ENCODE data around the gene VEPH1.

The VEPH1 gene

DNA sequence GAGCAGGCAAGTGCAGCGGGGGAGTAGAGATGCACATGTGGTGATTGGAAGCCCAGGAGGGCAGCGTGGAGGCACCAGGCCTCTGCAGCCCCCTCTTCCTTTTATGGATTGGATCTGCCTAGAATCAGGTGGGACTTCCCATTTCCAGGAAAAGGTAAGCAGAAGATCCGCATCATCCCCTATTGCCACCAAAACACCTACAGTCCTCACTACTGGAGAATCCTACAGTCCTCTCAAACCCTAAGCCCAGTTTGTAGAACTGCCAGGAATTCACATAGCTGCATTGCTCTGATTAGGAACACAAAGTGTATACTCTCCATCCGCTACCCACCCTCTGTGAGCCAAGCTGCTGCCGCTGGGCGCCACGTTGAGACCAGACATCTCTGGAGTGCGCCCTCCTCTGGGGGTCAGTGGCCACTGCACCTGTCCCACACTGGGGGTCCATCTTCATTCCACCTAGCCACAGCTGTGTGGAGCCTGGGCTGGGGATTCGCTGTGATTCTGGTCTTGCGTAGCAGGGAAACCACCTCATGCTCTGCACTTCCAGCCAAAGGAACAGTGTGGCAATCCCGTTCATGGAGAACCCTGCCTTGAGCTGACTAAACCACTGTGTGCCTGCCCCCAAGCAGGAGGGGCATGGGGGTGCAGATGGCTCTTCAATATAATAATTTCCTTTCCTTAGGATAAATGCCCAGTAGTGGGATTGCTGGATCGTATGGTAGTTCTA lies 155.5 kb downstream of the VEPH1 start:
- Histone ChIP-seq H3K4me3 (replicated peaks; ENCODE audit: insufficient read depth, low read length) (no peak overlapping the region), H3K27ac (replicated peaks) (no peak overlapping the region), H3K27me3 (ENCODE audit: insufficient read depth, poor library complexity, severe bottlenecking) (no peaks in the 10 kb centered on the region)
- DNase-seq (ENCODE audit: low read depth in 1 of 2, low spot score in 1 of 2), result no peak
- TF ChIP-seq, protein P1, sequence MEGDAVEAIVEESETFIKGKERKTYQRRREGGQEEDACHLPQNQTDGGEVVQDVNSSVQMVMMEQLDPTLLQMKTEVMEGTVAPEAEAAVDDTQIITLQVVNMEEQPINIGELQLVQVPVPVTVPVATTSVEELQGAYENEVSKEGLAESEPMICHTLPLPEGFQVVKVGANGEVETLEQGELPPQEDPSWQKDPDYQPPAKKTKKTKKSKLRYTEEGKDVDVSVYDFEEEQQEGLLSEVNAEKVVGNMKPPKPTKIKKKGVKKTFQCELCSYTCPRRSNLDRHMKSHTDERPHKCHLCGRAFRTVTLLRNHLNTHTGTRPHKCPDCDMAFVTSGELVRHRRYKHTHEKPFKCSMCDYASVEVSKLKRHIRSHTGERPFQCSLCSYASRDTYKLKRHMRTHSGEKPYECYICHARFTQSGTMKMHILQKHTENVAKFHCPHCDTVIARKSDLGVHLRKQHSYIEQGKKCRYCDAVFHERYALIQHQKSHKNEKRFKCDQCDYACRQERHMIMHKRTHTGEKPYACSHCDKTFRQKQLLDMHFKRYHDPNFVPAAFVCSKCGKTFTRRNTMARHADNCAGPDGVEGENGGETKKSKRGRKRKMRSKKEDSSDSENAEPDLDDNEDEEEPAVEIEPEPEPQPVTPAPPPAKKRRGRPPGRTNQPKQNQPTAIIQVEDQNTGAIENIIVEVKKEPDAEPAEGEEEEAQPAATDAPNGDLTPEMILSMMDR (IDR thresholded peaks at IDR 0.05; ENCODE audit: insufficient read depth, low read length), result no peak
- TF ChIP-seq GABPA (IDR thresholded peaks at IDR 0.05; ENCODE audit: low read depth) (no peak), SPI1 (IDR thresholded peaks at IDR 0.05; ENCODE audit: borderline replicate concordance, low read depth) (no peak), POLR2AphosphoS5 (IDR thresholded peaks at IDR 0.05; ENCODE audit: low read depth) (no peak)
- TF ChIP-seq, protein P2, sequence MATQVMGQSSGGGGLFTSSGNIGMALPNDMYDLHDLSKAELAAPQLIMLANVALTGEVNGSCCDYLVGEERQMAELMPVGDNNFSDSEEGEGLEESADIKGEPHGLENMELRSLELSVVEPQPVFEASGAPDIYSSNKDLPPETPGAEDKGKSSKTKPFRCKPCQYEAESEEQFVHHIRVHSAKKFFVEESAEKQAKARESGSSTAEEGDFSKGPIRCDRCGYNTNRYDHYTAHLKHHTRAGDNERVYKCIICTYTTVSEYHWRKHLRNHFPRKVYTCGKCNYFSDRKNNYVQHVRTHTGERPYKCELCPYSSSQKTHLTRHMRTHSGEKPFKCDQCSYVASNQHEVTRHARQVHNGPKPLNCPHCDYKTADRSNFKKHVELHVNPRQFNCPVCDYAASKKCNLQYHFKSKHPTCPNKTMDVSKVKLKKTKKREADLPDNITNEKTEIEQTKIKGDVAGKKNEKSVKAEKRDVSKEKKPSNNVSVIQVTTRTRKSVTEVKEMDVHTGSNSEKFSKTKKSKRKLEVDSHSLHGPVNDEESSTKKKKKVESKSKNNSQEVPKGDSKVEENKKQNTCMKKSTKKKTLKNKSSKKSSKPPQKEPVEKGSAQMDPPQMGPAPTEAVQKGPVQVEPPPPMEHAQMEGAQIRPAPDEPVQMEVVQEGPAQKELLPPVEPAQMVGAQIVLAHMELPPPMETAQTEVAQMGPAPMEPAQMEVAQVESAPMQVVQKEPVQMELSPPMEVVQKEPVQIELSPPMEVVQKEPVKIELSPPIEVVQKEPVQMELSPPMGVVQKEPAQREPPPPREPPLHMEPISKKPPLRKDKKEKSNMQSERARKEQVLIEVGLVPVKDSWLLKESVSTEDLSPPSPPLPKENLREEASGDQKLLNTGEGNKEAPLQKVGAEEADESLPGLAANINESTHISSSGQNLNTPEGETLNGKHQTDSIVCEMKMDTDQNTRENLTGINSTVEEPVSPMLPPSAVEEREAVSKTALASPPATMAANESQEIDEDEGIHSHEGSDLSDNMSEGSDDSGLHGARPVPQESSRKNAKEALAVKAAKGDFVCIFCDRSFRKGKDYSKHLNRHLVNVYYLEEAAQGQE (IDR thresholded peaks at IDR 0.05; ENCODE audit: insufficient replicate concordance, low read depth), result no peak

DNA sequence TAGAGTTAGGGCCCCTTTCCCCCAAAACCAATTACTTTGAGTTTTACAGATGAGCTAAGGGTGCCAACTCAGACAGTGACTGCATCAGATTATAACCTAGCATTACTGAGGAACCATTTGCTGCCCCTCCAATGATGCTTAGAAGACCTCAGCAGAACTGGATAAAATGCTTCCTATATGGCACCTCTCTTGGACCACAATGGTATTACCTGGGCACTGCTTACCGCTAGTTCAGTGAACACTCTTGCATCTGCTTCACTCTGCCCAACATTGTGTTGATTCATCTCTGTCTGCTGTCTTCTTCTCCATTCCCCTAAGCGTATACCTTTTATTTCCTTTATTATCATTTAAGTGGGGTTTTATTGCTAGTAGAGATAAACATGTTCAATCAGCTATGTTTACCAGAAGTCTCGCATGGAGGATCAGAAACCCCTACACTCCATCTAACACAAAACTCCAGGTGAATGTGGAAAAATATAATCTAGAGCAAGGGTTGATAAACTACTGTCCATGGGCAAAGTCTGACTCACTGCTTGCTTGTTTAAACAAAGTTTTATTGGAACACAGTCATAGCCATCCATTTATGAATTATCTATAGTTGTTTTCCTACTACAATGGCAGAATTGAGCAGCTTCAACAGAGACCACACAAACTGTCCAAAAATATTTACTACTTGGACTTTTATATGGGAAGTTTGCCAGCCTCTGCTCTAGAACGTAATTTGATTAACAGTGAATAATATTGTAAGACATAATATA lies 166.8 kb downstream of the VEPH1 start:
- H3K27ac ChIP-seq (replicated peaks), result no peak overlapping the region
- H3K27me3 ChIP-seq (ENCODE audit: insufficient read depth, poor library complexity, severe bottlenecking), result peaks cover 2% of the 10 kb centered on the region
- H3K4me3 ChIP-seq (replicated peaks; ENCODE audit: insufficient read depth, low read length), result no peak overlapping the region
- DNase-seq (ENCODE audit: low read depth in 1 of 2, low spot score in 1 of 2), result no peak
- TF ChIP-seq POLR2AphosphoS5 (IDR thresholded peaks at IDR 0.05; ENCODE audit: low read depth) (no peak), GABPA (IDR thresholded peaks at IDR 0.05; ENCODE audit: low read depth) (no peak), SPI1 (IDR thresholded peaks at IDR 0.05; ENCODE audit: borderline replicate concordance, low read depth) (no peak)
- TF ChIP-seq, protein P1 (IDR thresholded peaks at IDR 0.05; ENCODE audit: insufficient read depth, low read length), result no peak
- TF ChIP-seq, protein P2 (IDR thresholded peaks at IDR 0.05; ENCODE audit: insufficient replicate concordance, low read depth), result no peak

DNA sequence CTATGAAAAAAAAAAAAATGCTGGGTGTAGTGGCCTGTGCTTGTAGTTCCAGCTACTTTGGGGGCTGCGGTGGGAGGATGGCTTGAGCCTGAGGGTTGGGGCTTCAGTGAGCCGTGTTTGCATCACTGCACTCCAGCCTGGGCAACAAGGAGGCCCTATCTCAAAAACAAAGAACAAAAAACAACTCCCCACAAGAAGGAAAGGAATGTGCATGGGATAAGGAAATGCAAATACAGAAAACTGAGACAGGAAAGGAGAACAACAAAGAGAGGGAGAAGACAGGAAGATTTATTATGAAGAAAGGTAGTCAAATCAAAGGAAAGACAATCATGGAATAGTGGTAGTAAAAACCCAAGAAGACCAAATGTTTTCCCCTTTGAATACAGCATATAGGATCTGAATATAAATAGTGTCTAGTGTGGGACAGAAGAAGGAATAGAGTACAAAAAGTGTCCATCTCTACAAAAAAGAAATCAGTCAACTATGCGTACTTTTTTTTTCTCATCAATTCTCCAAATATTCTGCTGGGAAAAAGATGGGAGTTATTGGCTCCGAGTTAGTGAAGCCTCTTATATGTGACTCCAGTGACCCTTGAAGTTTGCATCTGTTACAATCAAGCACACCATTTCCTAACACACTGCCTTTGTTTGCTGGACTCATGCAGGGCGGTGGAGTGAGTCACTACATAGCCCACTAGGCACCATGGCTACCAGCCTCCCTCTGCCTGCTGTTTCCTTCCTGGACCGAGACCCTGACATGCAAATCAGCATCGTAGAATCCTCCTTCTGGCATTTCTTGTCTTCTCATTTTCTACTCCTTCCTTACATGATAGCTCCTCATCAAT lies 167.8 kb downstream of the VEPH1 start:
- DNase-seq (ENCODE audit: low read depth in 1 of 2, low spot score in 1 of 2), result no peak
- H3K4me3 ChIP-seq (replicated peaks; ENCODE audit: insufficient read depth, low read length), result no peak overlapping the region
- no peak overlapping the region for H3K27ac ChIP-seq (replicated peaks)
- H3K27me3 ChIP-seq (ENCODE audit: insufficient read depth, poor library complexity, severe bottlenecking), result peaks cover 2% of the 10 kb centered on the region
- TF ChIP-seq, protein P2 (IDR thresholded peaks at IDR 0.05; ENCODE audit: insufficient replicate concordance, low read depth), result no peak
- TF ChIP-seq GABPA (IDR thresholded peaks at IDR 0.05; ENCODE audit: low read depth), result no peak
- TF ChIP-seq SPI1 (IDR thresholded peaks at IDR 0.05; ENCODE audit: borderline replicate concordance, low read depth), result no peak
- no peak for TF ChIP-seq POLR2AphosphoS5 (IDR thresholded peaks at IDR 0.05; ENCODE audit: low read depth)
- TF ChIP-seq, protein P1 (IDR thresholded peaks at IDR 0.05; ENCODE audit: insufficient read depth, low read length), result no peak
